Left colon (tissue), 2 donors: ENCODE results near the gene ECPAS. TPM values are rescaled to one million over a fixed set of nuclear protein-coding genes. Genes with fewer than 3 reads are reported as not detected.
"Not testable (repeated sequence)": the region's sequence is repeated elsewhere in the genome, so short reads cannot be mapped to it uniquely, and the experiment has no call there.

ENCODE experiments used
- ATAC-seq: fragments of 200-7000 bp; cut with Tn5 transposase; one replicate; pipeline ENCODE4 v1.9.1; 2020; ENCODE audit warnings: mild to moderate bottlenecking, moderate library complexity
- DNase-seq, 2 donors: peaks; one replicate each; pipeline ENCODE4 v3.0.0-alpha.2; 2020
- intact Hi-C, 2 donors: fragments of 100-400 bp; cut with DNase I in 1 of 2; cut with micrococcal nuclease in 1 of 2; formaldehyde crosslinking; loops; one replicate each; pipeline versions ENCODE4 v1.11.2 to v1.14.0; 2022; cut with DNase I, micrococcal nuclease
- long read RNA-seq: library from polyadenylated mRNA; unstranded; transcript quantifications from one replicate; pipeline ENCODE4 v2.0.0, GENCODE V29; 2021
- total RNA-seq, 2 donors: library from RNA; stranded (reverse); fragmentation: NEBNext Ultra II Directional; extraction: Animal tissue kit (Norgen Biotek cat#: 25700); gene quantifications; one replicate each; pipeline ENCODE4 v1.2.1, GENCODE V29; 2021
- donor health status: DM: no; HTN: no; CAD: no.
- donor health status: DM: yes; HTN: yes; CAD: no.

Gene ECPAS
- 10 to 100 TPM; 79.5 to 89.4 TPM for total RNA-seq
- long read RNA-seq, full-length matches to known transcripts: 5 of 30 reads
- long read RNA-seq, partial matches to known transcripts: 22 of 30 reads
- long read RNA-seq, other reads (novel, unspliced or antisense): 3 of 30 reads

GRCh38 chr9:111483858-111484571, at the start of gene ECPAS:
Gene ECPAS, minus strand, starts transcription at chr9:111484383. Its CDS starts 11,465 bp downstream, at chr9:111472918.
- intact Hi-C loops: no loop called here

GRCh38 chr9:111533099-111533790, 49.1 kb upstream of the ECPAS start:
- DNase-seq (no peak), ATAC-seq (no peak)
- intact Hi-C loops: no loop called here

More at GRCh38 chr9:111483858-111484571, at the start of gene ECPAS:
- peak; percentile 82 for DNase-seq
- ATAC-seq: peak; percentile 79

GRCh38 chr9:111531716-111532115, 47.5 kb upstream of the ECPAS start:
- DNase-seq (no peak), ATAC-seq (no peak)
- intact Hi-C loops: no loop called here

GRCh38 chr9:111529787-111530186, 45.6 kb upstream of the ECPAS start:
- intact Hi-C loops: no loop called here
- ATAC-seq (no peak), DNase-seq (no peak)

- intact Hi-C loops: no loop called here
- no peak for ATAC-seq
- DNase-seq: no peak
Measured at GRCh38 chr9:111527347-111527746, 43.2 kb upstream of the ECPAS start.

- intact Hi-C loops: no loop called here
- DNase-seq: peak; percentile 63 to 70
- ATAC-seq: peak; percentile 90
Measured at GRCh38 chr9:111525056-111525977, 41.1 kb upstream of the ECPAS start, which contains the start of gene ZNF483. Gene ZNF483, plus strand, starts transcription at chr9:111525179. Its CDS starts 2,217 bp downstream, at chr9:111527396.

GRCh38 chr9:111524731-111525055, 40.5 kb upstream of the ECPAS start:
- ATAC-seq (no peak), DNase-seq (no peak)
- intact Hi-C loops: no loop called here

- no peak for ATAC-seq
- intact Hi-C loops: no loop called here
- no peak for DNase-seq
Measured at GRCh38 chr9:111516061-111516465, 31.9 kb upstream of the ECPAS start.

- intact Hi-C loops: no loop called here
- no peak for DNase-seq
- no peak for ATAC-seq
Measured at GRCh38 chr9:111514967-111515366, 30.8 kb upstream of the ECPAS start.

GRCh38 chr9:111511581-111511980, 27.4 kb upstream of the ECPAS start:
- ATAC-seq, DNase-seq, intact Hi-C loops: not testable (repeated sequence)

GRCh38 chr9:111502506-111502905, 18.3 kb upstream of the ECPAS start:
- ATAC-seq: no peak
- DNase-seq: no peak
- intact Hi-C loops: no loop called here

- intact Hi-C loops: no loop called here
- ATAC-seq (no peak), DNase-seq (no peak)
Measured at GRCh38 chr9:111501648-111502047, 17.5 kb upstream of the ECPAS start.

- DNase-seq (no peak), ATAC-seq (no peak)
- intact Hi-C loops: no loop called here
Measured at GRCh38 chr9:111501005-111501562, 16.9 kb upstream of the ECPAS start.

GRCh38 chr9:111497196-111497595, 13.0 kb upstream of the ECPAS start:
- DNase-seq, intact Hi-C loops, ATAC-seq: not testable (repeated sequence)

GRCh38 chr9:111484572-111484894, 350 bp upstream of the ECPAS start:
- DNase-seq (no peak), ATAC-seq (no peak)
- intact Hi-C loops: no loop called here

GRCh38 chr9:111483439-111483857, 735 bp downstream of the ECPAS start:
- peak; percentile 8 for ATAC-seq
- DNase-seq: no peak
- intact Hi-C loops: no loop called here

- ATAC-seq (peak; percentile 64), DNase-seq (peak; percentile 85 to 86)
- intact Hi-C loops: no loop called here
Measured at GRCh38 chr9:111482694-111483438, 1.3 kb downstream of the ECPAS start.

GRCh38 chr9:111481885-111482636, 2.1 kb downstream of the ECPAS start:
- no peak for ATAC-seq
- intact Hi-C loops: no loop called here
- DNase-seq: no peak
